Measurements from ENCODE around the gene ANKMY1.

The ANKMY1 gene

DNA sequence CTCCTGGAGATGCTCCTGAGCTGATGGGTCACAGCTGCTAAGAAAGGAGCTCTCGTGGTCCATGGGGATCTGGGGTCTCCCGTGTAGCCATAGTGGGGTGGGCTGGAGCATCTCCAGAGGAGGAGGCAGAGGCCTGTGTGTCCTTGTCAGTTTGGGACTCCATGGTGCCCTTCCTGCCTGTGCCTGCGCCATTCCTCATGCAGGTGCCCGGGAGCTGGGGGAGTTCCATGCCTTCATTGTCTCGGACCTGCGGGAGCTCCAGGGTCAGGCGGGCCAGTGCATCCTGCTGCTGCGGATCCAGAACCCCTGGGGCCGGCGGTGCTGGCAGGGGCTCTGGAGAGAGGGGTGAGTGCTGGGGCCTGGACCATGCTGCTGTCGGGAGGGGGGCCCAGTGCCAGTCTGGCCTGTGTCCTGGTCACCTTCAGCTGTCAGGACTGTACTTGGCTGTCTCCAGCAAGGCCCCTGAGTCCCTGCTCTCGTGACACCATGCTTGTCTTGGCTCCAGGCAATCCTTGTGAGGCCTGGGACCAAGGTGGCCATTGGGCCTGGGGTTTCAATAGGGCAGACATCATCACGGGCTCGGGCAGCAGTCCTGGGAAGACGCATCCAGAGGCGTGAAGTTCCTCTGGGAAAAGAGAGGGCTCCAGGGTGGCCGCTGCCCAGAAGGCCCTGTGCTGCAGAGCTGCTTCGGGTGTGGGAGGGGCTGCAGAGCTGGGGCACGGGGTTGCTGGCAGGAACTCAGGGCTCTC is 36.1 kb upstream of the ANKMY1 start:
- TF ChIP-seq, protein P1, sequence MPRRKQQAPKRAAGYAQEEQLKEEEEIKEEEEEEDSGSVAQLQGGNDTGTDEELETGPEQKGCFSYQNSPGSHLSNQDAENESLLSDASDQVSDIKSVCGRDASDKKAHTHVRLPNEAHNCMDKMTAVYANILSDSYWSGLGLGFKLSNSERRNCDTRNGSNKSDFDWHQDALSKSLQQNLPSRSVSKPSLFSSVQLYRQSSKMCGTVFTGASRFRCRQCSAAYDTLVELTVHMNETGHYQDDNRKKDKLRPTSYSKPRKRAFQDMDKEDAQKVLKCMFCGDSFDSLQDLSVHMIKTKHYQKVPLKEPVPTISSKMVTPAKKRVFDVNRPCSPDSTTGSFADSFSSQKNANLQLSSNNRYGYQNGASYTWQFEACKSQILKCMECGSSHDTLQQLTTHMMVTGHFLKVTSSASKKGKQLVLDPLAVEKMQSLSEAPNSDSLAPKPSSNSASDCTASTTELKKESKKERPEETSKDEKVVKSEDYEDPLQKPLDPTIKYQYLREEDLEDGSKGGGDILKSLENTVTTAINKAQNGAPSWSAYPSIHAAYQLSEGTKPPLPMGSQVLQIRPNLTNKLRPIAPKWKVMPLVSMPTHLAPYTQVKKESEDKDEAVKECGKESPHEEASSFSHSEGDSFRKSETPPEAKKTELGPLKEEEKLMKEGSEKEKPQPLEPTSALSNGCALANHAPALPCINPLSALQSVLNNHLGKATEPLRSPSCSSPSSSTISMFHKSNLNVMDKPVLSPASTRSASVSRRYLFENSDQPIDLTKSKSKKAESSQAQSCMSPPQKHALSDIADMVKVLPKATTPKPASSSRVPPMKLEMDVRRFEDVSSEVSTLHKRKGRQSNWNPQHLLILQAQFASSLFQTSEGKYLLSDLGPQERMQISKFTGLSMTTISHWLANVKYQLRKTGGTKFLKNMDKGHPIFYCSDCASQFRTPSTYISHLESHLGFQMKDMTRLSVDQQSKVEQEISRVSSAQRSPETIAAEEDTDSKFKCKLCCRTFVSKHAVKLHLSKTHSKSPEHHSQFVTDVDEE (CRISPR knock-in tag; IDR thresholded peaks at IDR 0.05): no peak
- TF ChIP-seq ZNF565 (CRISPR knock-in tag; conservative IDR thresholded peaks at IDR 0.05; ENCODE audit: low read depth): no peak
- no peak for TF ChIP-seq ZNF70 (CRISPR knock-in tag; IDR thresholded peaks at IDR 0.05)
- no peak for TF ChIP-seq ZC3H10 (CRISPR knock-in tag; IDR thresholded peaks at IDR 0.05)
- no peak for TF ChIP-seq ZNF8 (CRISPR knock-in tag; IDR thresholded peaks at IDR 0.05)
- TF ChIP-seq BACH2 (CRISPR knock-in tag; IDR thresholded peaks at IDR 0.05; ENCODE audit: borderline replicate concordance): no peak
- TF ChIP-seq ESRRG (CRISPR knock-in tag; IDR thresholded peaks at IDR 0.05): no peak
- ATAC-seq: no peak

DNA sequence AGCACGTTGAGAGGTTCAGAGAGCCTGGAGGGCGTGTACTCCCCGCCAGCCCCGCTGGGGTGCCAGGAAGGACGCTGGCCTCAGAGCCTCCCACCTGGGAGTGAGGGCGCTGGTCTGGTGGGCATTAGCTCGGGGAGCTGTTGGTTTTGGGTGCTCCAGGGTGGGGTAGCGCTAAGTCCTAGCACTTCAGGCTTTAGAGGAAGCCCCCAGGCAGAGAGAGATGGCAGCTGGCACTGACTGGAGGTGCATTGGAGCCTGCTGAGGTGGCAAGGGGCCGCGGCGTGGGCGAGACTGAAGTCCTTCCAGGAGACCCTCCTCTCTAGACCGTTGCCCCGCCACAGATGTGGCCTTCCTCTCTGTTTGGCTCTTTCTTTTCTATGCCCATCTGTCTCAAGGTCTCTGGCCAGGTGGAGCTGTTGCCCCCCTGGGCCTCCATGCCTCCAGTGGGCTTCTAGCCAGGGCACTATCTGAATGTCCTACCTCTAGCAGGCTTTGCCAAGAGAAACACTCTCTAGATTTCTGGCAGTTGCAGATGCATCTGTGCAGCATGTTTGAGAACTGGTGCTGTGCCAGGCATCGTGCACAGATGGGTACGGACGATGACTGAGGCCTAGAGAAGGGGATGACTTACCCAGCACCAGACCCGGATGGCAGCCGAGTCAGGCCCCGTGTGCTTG is 35.4 kb upstream of the ANKMY1 start:
- TF ChIP-seq ZC3H10 (CRISPR knock-in tag; IDR thresholded peaks at IDR 0.05): no peak
- TF ChIP-seq, protein P1 (CRISPR knock-in tag; IDR thresholded peaks at IDR 0.05): no peak
- TF ChIP-seq, protein P2, sequence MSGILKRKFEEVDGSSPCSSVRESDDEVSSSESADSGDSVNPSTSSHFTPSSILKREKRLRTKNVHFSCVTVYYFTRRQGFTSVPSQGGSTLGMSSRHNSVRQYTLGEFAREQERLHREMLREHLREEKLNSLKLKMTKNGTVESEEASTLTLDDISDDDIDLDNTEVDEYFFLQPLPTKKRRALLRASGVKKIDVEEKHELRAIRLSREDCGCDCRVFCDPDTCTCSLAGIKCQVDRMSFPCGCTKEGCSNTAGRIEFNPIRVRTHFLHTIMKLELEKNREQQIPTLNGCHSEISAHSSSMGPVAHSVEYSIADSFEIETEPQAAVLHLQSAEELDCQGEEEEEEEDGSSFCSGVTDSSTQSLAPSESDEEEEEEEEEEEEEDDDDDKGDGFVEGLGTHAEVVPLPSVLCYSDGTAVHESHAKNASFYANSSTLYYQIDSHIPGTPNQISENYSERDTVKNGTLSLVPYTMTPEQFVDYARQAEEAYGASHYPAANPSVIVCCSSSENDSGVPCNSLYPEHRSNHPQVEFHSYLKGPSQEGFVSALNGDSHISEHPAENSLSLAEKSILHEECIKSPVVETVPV (CRISPR knock-in tag; IDR thresholded peaks at IDR 0.05): no peak
- no peak for TF ChIP-seq PPARA (CRISPR knock-in tag; IDR thresholded peaks at IDR 0.05; ENCODE audit: borderline replicate concordance)
- no peak for TF ChIP-seq ZNF8 (CRISPR knock-in tag; IDR thresholded peaks at IDR 0.05)
- TF ChIP-seq GLIS3 (CRISPR knock-in tag; IDR thresholded peaks at IDR 0.05): no peak
- TF ChIP-seq ISL1 (CRISPR knock-in tag; IDR thresholded peaks at IDR 0.05): no peak
- no peak for TF ChIP-seq TOX (CRISPR knock-in tag; IDR thresholded peaks at IDR 0.05; ENCODE audit: borderline replicate concordance)
- TF ChIP-seq, protein P3, sequence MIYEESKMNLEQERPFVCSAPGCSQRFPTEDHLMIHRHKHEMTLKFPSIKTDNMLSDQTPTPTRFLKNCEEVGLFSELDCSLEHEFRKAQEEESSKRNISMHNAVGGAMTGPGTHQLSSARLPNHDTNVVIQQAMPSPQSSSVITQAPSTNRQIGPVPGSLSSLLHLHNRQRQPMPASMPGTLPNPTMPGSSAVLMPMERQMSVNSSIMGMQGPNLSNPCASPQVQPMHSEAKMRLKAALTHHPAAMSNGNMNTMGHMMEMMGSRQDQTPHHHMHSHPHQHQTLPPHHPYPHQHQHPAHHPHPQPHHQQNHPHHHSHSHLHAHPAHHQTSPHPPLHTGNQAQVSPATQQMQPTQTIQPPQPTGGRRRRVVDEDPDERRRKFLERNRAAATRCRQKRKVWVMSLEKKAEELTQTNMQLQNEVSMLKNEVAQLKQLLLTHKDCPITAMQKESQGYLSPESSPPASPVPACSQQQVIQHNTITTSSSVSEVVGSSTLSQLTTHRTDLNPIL (CRISPR knock-in tag; IDR thresholded peaks at IDR 0.05; ENCODE audit: low read depth): no peak
- no peak for TF ChIP-seq ESRRG (CRISPR knock-in tag; IDR thresholded peaks at IDR 0.05)
- TF ChIP-seq ZFP3 (CRISPR knock-in tag; IDR thresholded peaks at IDR 0.05): no peak
- no peak for TF ChIP-seq ZFP30 (CRISPR knock-in tag; IDR thresholded peaks at IDR 0.05)
- no peak for TF ChIP-seq OSR1 (CRISPR knock-in tag; IDR thresholded peaks at IDR 0.05)
- no peak for TF ChIP-seq CSDC2 (CRISPR knock-in tag; IDR thresholded peaks at IDR 0.05)
- TF ChIP-seq, protein P4, sequence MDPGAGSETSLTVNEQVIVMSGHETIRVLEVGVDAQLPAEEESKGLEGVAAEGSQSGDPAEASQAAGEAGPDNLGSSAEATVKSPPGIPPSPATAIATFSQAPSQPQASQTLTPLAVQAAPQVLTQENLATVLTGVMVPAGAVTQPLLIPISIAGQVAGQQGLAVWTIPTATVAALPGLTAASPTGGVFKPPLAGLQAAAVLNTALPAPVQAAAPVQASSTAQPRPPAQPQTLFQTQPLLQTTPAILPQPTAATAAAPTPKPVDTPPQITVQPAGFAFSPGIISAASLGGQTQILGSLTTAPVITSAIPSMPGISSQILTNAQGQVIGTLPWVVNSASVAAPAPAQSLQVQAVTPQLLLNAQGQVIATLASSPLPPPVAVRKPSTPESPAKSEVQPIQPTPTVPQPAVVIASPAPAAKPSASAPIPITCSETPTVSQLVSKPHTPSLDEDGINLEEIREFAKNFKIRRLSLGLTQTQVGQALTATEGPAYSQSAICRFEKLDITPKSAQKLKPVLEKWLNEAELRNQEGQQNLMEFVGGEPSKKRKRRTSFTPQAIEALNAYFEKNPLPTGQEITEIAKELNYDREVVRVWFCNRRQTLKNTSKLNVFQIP (CRISPR knock-in tag; IDR thresholded peaks at IDR 0.05; ENCODE audit: borderline replicate concordance, low read depth): no peak
- TF ChIP-seq RARB (CRISPR knock-in tag; IDR thresholded peaks at IDR 0.05): no peak
- no peak for TF ChIP-seq ZNF565 (CRISPR knock-in tag; conservative IDR thresholded peaks at IDR 0.05; ENCODE audit: low read depth)
- TF ChIP-seq SNAI2 (CRISPR knock-in tag; IDR thresholded peaks at IDR 0.05): no peak
- ATAC-seq: no peak
